Neural progenitor cell (in vitro differentiated cells): ENCODE data around the gene FBLIM1.

Experiments
- CTCF ChIP-seq: fragments of 200-600 bp; sonication (generic); IDR thresholded peaks from 2 replicates; pipeline ENCODE4 v1.5.1; 2017; ENCODE audit warnings: antibody characterized with exemption, mild to moderate bottlenecking
- EZH2 ChIP-seq: fragments of 200-600 bp; sonication (generic); IDR thresholded peaks from 2 replicates; pipeline ENCODE4 v1.6.1; 2017; ENCODE audit warnings: antibody characterized with exemption, mild to moderate bottlenecking, moderate library complexity
- EZH2phosphoT487 ChIP-seq: fragments of 200-600 bp; sonication (generic); IDR thresholded peaks from 2 replicates; pipeline ENCODE4 v1.6.1; 2017; ENCODE audit warnings: antibody characterized with exemption

- TF ChIP-seq CTCF (no peak), EZH2 (no peak), EZH2phosphoT487 (no peak)
These were observed 51.5 kb downstream of the FBLIM1 start for GRCh38 chr1:15810073-15810472.
